ENCODE results near the gene WDR77. TPM values are rescaled to one million over a fixed set of nuclear protein-coding genes. Genes with fewer than 3 reads are reported as not detected.

Gene WDR77
- total RNA-seq, 1 experiment from 2014 or later = 64.5 TPM

DNA sequence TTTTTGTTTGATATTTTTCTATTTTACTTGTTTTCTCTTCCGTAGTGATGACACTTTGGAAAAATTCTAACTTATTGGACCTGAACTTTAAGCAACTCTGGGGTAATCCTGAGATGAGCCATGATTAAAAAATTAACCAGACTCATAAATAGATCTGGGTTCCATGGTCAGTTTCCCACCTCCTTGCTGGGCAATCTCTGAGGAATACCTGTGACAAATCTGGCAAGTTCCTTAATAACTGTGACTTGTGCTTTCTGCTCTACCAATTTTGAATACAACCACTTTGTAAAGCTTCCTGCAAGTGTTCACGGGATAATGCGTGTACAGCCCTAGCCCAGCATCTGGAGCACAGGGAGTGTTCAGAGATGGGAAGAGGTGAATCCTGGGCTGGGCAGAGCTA is 24.8 kb downstream of the WDR77 start (continued):
- TF ChIP-seq, protein P1, sequence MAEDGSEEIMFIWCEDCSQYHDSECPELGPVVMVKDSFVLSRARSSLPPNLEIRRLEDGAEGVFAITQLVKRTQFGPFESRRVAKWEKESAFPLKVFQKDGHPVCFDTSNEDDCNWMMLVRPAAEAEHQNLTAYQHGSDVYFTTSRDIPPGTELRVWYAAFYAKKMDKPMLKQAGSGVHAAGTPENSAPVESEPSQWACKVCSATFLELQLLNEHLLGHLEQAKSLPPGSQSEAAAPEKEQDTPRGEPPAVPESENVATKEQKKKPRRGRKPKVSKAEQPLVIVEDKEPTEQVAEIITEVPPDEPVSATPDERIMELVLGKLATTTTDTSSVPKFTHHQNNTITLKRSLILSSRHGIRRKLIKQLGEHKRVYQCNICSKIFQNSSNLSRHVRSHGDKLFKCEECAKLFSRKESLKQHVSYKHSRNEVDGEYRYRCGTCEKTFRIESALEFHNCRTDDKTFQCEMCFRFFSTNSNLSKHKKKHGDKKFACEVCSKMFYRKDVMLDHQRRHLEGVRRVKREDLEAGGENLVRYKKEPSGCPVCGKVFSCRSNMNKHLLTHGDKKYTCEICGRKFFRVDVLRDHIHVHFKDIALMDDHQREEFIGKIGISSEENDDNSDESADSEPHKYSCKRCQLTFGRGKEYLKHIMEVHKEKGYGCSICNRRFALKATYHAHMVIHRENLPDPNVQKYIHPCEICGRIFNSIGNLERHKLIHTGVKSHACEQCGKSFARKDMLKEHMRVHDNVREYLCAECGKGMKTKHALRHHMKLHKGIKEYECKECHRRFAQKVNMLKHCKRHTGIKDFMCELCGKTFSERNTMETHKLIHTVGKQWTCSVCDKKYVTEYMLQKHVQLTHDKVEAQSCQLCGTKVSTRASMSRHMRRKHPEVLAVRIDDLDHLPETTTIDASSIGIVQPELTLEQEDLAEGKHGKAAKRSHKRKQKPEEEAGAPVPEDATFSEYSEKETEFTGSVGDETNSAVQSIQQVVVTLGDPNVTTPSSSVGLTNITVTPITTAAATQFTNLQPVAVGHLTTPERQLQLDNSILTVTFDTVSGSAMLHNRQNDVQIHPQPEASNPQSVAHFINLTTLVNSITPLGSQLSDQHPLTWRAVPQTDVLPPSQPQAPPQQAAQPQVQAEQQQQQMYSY (CRISPR knock-in tag; IDR thresholded peaks at IDR 0.05) = no peak
- no peak for TF ChIP-seq ETV6 (CRISPR knock-in tag; IDR thresholded peaks at IDR 0.05)

DNA sequence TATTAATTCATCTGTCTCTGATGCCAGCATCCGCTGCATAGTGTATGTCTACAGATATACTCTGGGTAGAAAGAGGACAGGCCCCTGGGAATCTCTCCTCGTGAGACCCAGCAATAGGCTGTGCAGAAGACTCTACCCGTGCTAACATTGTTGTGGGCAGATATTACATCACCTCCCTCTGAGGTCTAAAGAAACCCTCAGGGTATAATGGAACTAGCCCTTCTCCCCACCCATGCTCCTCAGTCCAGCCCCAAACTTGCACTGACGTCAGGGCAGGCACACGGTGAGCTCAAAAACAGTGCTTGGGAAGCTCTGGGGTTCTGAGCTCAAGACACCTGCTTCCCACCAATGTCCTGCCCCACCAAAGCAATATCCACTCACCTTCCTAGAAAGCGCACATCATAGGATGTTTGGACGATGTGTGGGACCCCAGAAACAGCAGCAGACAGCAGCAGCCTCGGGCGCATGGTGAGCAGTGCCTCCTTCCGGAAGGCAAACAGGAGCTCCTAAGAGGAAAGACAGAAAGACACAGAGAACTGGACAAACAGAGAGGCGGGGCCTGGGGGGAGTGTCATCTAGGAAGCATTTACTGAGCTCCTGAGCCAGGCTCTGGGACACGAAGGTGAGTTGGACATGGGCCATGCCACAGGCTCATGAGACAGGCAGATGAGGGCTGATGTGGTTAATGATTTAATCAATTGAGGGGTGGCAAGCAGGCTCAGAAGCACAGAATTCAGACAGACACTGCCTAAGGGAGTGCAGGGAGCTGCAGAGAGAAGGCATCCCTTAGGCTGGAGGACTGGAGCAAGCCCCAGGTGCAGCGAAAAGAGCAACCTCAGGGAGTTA is 26.3 kb downstream of the WDR77 start:
- Mint-ChIP-seq H3K27ac (no peak overlapping the region), H3K4me1 (peaks cover 6% of the 10 kb centered on the region), H3K4me3 (no peak overlapping the region), H3K9me3 (no peaks in the 10 kb centered on the region), H3K36me3 (no peaks in the 10 kb centered on the region), H3K27me3 (ENCODE audit: low read depth) (no peaks in the 10 kb centered on the region; the same call in none of the 2 replicates)
- ATAC-seq = no peak
- TF ChIP-seq NR1H2 (CRISPR knock-in tag; IDR thresholded peaks at IDR 0.05) = no peak
- TF ChIP-seq, protein P2, sequence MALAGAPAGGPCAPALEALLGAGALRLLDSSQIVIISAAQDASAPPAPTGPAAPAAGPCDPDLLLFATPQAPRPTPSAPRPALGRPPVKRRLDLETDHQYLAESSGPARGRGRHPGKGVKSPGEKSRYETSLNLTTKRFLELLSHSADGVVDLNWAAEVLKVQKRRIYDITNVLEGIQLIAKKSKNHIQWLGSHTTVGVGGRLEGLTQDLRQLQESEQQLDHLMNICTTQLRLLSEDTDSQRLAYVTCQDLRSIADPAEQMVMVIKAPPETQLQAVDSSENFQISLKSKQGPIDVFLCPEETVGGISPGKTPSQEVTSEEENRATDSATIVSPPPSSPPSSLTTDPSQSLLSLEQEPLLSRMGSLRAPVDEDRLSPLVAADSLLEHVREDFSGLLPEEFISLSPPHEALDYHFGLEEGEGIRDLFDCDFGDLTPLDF (CRISPR knock-in tag; IDR thresholded peaks at IDR 0.05) = no peak
- TF ChIP-seq TP53 (CRISPR knock-in tag; IDR thresholded peaks at IDR 0.05) = no peak
- TF ChIP-seq CREM (CRISPR knock-in tag; IDR thresholded peaks at IDR 0.05) = no peak
- TF ChIP-seq ESRRA (CRISPR knock-in tag; IDR thresholded peaks at IDR 0.05; ENCODE audit: borderline replicate concordance) = no peak
- no peak for TF ChIP-seq ZNF317 (CRISPR knock-in tag; IDR thresholded peaks at IDR 0.05; ENCODE audit: borderline replicate concordance, low read depth)
- TF ChIP-seq, protein P3, sequence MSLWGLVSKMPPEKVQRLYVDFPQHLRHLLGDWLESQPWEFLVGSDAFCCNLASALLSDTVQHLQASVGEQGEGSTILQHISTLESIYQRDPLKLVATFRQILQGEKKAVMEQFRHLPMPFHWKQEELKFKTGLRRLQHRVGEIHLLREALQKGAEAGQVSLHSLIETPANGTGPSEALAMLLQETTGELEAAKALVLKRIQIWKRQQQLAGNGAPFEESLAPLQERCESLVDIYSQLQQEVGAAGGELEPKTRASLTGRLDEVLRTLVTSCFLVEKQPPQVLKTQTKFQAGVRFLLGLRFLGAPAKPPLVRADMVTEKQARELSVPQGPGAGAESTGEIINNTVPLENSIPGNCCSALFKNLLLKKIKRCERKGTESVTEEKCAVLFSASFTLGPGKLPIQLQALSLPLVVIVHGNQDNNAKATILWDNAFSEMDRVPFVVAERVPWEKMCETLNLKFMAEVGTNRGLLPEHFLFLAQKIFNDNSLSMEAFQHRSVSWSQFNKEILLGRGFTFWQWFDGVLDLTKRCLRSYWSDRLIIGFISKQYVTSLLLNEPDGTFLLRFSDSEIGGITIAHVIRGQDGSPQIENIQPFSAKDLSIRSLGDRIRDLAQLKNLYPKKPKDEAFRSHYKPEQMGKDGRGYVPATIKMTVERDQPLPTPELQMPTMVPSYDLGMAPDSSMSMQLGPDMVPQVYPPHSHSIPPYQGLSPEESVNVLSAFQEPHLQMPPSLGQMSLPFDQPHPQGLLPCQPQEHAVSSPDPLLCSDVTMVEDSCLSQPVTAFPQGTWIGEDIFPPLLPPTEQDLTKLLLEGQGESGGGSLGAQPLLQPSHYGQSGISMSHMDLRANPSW (CRISPR knock-in tag; conservative IDR thresholded peaks at IDR 0.05; ENCODE audit: low read depth) = no peak
- TF ChIP-seq SOX15 (CRISPR knock-in tag; IDR thresholded peaks at IDR 0.05) = no peak
- TF ChIP-seq NR3C1 (CRISPR knock-in tag; conservative IDR thresholded peaks at IDR 0.05; ENCODE audit: low read depth) = no peak
- TF ChIP-seq EMX1 (CRISPR knock-in tag; IDR thresholded peaks at IDR 0.05) = no peak
- TF ChIP-seq GABPB1 (CRISPR knock-in tag; IDR thresholded peaks at IDR 0.05) = no peak; the same call in 1 of the 2 replicates
- TF ChIP-seq, protein P4, sequence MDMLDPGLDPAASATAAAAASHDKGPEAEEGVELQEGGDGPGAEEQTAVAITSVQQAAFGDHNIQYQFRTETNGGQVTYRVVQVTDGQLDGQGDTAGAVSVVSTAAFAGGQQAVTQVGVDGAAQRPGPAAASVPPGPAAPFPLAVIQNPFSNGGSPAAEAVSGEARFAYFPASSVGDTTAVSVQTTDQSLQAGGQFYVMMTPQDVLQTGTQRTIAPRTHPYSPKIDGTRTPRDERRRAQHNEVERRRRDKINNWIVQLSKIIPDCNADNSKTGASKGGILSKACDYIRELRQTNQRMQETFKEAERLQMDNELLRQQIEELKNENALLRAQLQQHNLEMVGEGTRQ (CRISPR knock-in tag; IDR thresholded peaks at IDR 0.05) = no peak
- TF ChIP-seq ZNF396 (CRISPR knock-in tag; IDR thresholded peaks at IDR 0.05; ENCODE audit: borderline replicate concordance) = no peak
- TF ChIP-seq, protein P5, sequence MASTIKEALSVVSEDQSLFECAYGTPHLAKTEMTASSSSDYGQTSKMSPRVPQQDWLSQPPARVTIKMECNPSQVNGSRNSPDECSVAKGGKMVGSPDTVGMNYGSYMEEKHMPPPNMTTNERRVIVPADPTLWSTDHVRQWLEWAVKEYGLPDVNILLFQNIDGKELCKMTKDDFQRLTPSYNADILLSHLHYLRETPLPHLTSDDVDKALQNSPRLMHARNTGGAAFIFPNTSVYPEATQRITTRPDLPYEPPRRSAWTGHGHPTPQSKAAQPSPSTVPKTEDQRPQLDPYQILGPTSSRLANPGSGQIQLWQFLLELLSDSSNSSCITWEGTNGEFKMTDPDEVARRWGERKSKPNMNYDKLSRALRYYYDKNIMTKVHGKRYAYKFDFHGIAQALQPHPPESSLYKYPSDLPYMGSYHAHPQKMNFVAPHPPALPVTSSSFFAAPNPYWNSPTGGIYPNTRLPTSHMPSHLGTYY (CRISPR knock-in tag; IDR thresholded peaks at IDR 0.05) = no peak
- TF ChIP-seq, protein P6, sequence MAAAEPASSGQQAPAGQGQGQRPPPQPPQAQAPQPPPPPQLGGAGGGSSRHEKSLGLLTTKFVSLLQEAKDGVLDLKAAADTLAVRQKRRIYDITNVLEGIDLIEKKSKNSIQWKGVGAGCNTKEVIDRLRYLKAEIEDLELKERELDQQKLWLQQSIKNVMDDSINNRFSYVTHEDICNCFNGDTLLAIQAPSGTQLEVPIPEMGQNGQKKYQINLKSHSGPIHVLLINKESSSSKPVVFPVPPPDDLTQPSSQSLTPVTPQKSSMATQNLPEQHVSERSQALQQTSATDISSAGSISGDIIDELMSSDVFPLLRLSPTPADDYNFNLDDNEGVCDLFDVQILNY (CRISPR knock-in tag; IDR thresholded peaks at IDR 0.05) = no peak
- TF ChIP-seq ZNF416 (CRISPR knock-in tag; IDR thresholded peaks at IDR 0.05) = no peak
- TF ChIP-seq NFE2L1 (CRISPR knock-in tag; IDR thresholded peaks at IDR 0.05) = no peak
- TF ChIP-seq ZNF263 (CRISPR knock-in tag; IDR thresholded peaks at IDR 0.05; ENCODE audit: low read depth) = no peak
- no peak for DNase-seq (ENCODE audit: low spot score)
- ChIA-PET POLR2A (no interaction called here), CTCF (no interaction called here)

Data from WTC11 (cell line).